ENCODE measurements around the gene TRNAU1AP.

TRNAU1AP gene

DNA sequence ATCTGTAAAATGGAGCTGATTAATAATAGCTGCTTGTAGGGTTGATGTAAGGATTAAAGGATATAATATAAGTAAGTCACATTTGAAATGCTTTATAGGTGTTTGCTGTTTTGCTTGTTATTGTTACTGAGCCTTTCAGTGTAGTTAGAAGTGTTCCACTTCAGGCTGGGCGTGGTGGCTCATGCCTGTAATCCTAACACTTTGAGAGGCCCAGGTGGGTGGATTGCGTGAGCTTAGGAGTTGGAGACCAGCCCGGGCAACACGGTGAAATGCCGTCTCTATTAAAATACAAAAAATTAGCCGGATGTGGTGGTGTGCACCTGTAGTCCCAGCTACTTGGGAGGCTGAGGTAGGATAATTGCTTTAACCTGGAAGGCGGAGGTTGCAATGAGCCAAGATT is 12.2 kb downstream of the TRNAU1AP start:
- no peak for TF ChIP-seq CTCF (IDR thresholded peaks at IDR 0.05)

DNA sequence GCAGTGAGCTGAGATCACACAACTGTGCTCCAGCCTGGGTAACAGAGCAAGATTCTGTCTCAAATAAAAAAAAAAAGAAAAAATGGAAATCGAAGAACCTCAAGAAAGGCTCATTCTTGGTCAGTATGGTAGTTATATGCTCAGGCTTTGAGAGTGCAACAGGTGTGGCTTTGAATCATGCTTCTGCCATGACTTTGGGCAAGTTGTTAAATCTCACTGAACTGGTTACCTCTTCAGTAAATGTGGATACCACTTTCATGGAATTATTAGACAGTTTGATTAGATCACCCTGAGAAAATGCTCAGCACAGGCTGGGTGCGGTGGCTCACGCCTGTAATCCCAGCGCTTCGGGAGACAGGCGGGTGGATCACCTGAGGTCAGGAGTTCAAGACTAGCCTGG is 12.8 kb downstream of the TRNAU1AP start:
- TF ChIP-seq CTCF (IDR thresholded peaks at IDR 0.05), result no peak

DNA sequence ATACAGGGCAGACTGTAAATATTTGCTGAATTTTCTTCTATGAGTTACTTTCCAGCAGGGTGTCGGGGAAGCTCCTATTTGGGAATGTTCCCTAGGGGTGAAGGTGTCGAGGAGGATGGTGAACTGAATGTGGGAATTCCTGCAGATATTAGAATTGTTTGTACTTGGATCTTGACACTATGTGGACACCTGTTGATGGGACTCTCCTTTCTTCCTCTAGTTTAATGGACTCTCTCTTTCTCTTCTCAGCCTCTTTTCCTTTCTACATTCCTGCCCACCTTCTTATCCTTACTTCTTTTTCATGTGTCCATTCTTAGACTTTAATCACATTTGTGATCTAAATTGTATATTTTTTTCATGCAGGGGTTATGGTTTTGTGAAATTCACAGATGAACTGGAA is 14.0 kb downstream of the TRNAU1AP start:
- no peak for TF ChIP-seq CTCF (IDR thresholded peaks at IDR 0.05)

- TF ChIP-seq CTCF (IDR thresholded peaks at IDR 0.05), result no peak
These were observed 19.0 kb downstream of the TRNAU1AP start for GRCh38 chr1:28571911-28572310.

GRCh38 chr1:28573564-28573963 is 20.7 kb downstream of the TRNAU1AP start:
- no peak for TF ChIP-seq CTCF (IDR thresholded peaks at IDR 0.05)

DNA sequence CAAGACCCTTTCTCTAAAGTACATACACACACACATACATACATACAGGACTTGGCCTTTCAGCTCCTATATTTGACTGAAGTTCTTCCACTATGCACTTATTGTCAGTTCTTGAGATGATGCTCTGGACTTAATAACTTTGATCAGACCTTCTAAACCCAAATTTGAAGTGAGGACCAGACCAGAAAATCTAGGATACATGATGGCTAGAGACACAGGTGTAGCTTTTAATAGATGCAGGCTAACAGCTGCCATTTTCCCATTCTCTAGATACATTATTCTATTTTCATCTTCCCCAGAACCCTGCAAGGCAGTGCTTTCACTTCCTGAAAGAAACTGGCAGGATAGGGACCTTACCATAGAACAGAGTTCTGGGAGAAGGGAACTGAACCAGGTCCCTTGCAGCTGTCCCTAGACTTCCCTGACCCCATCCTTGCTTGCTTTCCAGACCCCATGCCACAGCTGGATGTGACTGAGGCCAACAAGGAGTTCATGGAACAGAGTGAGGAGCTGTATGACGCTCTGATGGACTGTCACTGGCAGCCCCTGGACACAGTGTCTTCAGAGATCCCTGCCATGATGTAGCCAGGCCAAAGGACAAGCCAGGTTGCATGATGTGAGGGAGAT is 24.3 kb downstream of the TRNAU1AP start:
- TF ChIP-seq CTCF (IDR thresholded peaks at IDR 0.05), result no peak

- no peak for TF ChIP-seq CTCF (IDR thresholded peaks at IDR 0.05)
These were observed 25.1 kb downstream of the TRNAU1AP start for GRCh38 chr1:28577738-28578536.
